T-cell (primary cell): ENCODE measurements around the gene PTH2. TPM values are rescaled to one million over a fixed set of nuclear protein-coding genes. Genes with fewer than 3 reads are reported as not detected.
"Not testable (repeated sequence)": the region's sequence is repeated elsewhere in the genome, so short reads cannot be mapped to it uniquely, and the experiment has no call there.

Experiments used
- ATAC-seq, 4 experiments: fragments of 200-7000 bp in 3 of 4; fragments of 150-1000 bp in 1 of 4; cut with Tn5 transposase; replicated peaks in 1 of 4; 1 replicate in 3 of 4; 2 replicates in 1 of 4; pipeline ENCODE4 v1.10.0; 2021; ENCODE audit warnings: moderate library complexity in 3 of 4, mild to moderate bottlenecking in 2 of 4, moderate number of reproducible peaks in 1 of 4
- CTCF ChIA-PET, 2 donors: fragments of 300-600 bp; sonication (Branson Sonifier 250); formaldehyde crosslinking; loops; one replicate each; lab custom pipeline; 2022; ENCODE audit warnings: antibody characterized with exemption in 2 of 2; lab: Charles Lee
- POLR2A ChIA-PET, 2 donors: fragments of 300-600 bp; sonication (Branson Sonifier 250); formaldehyde crosslinking; loops; one replicate each; lab custom pipeline; 2022; ENCODE audit warnings: antibody characterized with exemption in 2 of 2; lab: Charles Lee
- DNase-seq, 35 experiments: peaks; one replicate each; pipeline versions ENCODE4 v3.0.0 to v3.0.0-alpha.2; 2013 to 2023
- H3K27ac ChIP-seq: one replicate; pipeline ENCODE4 v1.5.1; 2013; ENCODE audit warnings: low read length
- H3K27me3 ChIP-seq, 2 experiments: replicated peaks in 1 of 2; 1 replicate in 1 of 2; 2 replicates in 1 of 2; pipeline versions ENCODE4 v1.6.1 to v1.7.0; 2013; ENCODE audit warnings: low read length in 1 of 2, mixed read lengths in 1 of 2; ENCODE audit not compliant: control insufficient read depth in 2 of 2, insufficient read depth in 2 of 2; ENCODE audit errors: extremely low read depth in 1 of 2
- H3K36me3 ChIP-seq, 2 donors: 1 replicate in 1 of 2; 2 replicates in 1 of 2; pipeline versions ENCODE4 v1.6.1 to v1.7.0; 2013; ENCODE audit warnings: low read length in 1 of 2; ENCODE audit not compliant: control insufficient read depth in 2 of 2, insufficient read depth in 1 of 2; ENCODE audit errors: extremely low read depth in 1 of 2
- H3K4me1 ChIP-seq, 2 experiments: 1 replicate in 1 of 2; 2 replicates in 1 of 2; pipeline versions ENCODE4 v1.6.1 to v1.7.0; 2013; ENCODE audit warnings: low read length in 2 of 2, mixed read lengths in 1 of 2; ENCODE audit not compliant: insufficient read depth in 2 of 2, control insufficient read depth in 1 of 2; ENCODE audit errors: extremely low read depth in 1 of 2
- H3K4me3 ChIP-seq, 2 donors: 1 replicate in 1 of 2; 2 replicates in 1 of 2; pipeline versions ENCODE4 v1.5.1 to v1.7.0; 2013; ENCODE audit warnings: mild to moderate bottlenecking in 2 of 2, low read length in 1 of 2, moderate library complexity in 1 of 2; ENCODE audit not compliant: control insufficient read depth in 1 of 2; ENCODE audit errors: extremely low read depth in 1 of 2
- H3K9me3 ChIP-seq: 2 replicates; pipeline ENCODE4 v1.7.0; 2013
- H3K27ac Mint-ChIP-seq, 2 donors: one replicate each; pipeline ENCODE4 v1.8.0; 2020 to 2021; ENCODE audit warnings: mild to moderate bottlenecking in 2 of 2, mixed read lengths in 2 of 2
- H3K27me3 Mint-ChIP-seq, 2 donors: one replicate each; pipeline ENCODE4 v1.8.0; 2021 to 2022; ENCODE audit warnings: mixed read lengths in 2 of 2
- H3K36me3 Mint-ChIP-seq: one replicate; pipeline ENCODE4 v1.8.0; 2021; ENCODE audit warnings: mixed read lengths
- H3K4me1 Mint-ChIP-seq, 3 donors: one replicate each; pipeline ENCODE4 v1.8.0; 2020 to 2022; ENCODE audit warnings: mixed read lengths in 3 of 3, mild to moderate bottlenecking in 1 of 3
- H3K4me3 Mint-ChIP-seq, 3 donors: one replicate each; pipeline ENCODE4 v1.8.0; 2020 to 2022; ENCODE audit warnings: mild to moderate bottlenecking in 3 of 3, mixed read lengths in 3 of 3, moderate library complexity in 3 of 3
- H3K9me3 Mint-ChIP-seq, 3 donors: one replicate each; pipeline ENCODE4 v1.8.0; 2020 to 2022; ENCODE audit warnings: mixed read lengths in 3 of 3
- WGBS: methylation state at CpG from one replicate; pipeline ENCODE4 v1.1.5; 2013; ENCODE audit warnings: missing lambda C conversion rate; ENCODE audit not compliant: insufficient coverage; 5-methylcytosine and 5-hydroxymethylcytosine counted together
- total RNA-seq, 35 experiments: library from RNA in 6 of 35; stranded (reverse) in 6 of 35; fragments of 120-200 nt in 1 of 35; gene quantifications; one replicate each; pipeline versions ENCODE4 v1.2.1 to v1.2.4 and lab custom pipeline; 2013 to 2026

PTH2 gene
- total RNA-seq, 5 donors from 2014 or later (not counting 1 experiment from before 2014, with no cell fraction given), result not detected

- Histone ChIP-seq H3K27me3 (peaks cover 0 to 25% of the 10 kb centered on the region in 2 experiments), H3K36me3 (no peaks in the 10 kb centered on the region), H3K27ac (no peak overlapping the region), H3K4me3 (no peak overlapping the region), H3K9me3 (peaks cover 2% of the 10 kb centered on the region), H3K4me1 (no peaks in the 10 kb centered on the region)
- Mint-ChIP-seq H3K27me3 (peaks cover 3 to 9% of the 10 kb centered on the region in 2 donors), H3K4me1 (no peaks in the 10 kb centered on the region), H3K4me3 (no peak overlapping the region), H3K27ac (no peak overlapping the region), H3K9me3 (peaks cover 0 to 8% (median 3%) of the 10 kb centered on the region in 3 donors), H3K36me3 (no peaks in the 10 kb centered on the region)
- 83% methylated on average over 1 of the region's 3 CpGs for WGBS
- ATAC-seq, result no peak
- DNase-seq, result no peak
- ChIA-PET POLR2A (no interaction called here), CTCF (no interaction called here)
Measured at GRCh38 chr19:49380391-49380790, 42.9 kb downstream of the PTH2 start.

- H3K27me3 Mint-ChIP-seq, result peaks cover 3 to 9% of the 10 kb centered on the region in 2 donors
- no peak overlapping the region for H3K27ac Mint-ChIP-seq
- Histone ChIP-seq H3K4me3 (no peak overlapping the region), H3K36me3 (no peaks in the 10 kb centered on the region), H3K4me1 (no peaks in the 10 kb centered on the region), H3K27me3 (peaks cover 0 to 34% of the 10 kb centered on the region in 2 experiments), H3K9me3 (peaks cover 2% of the 10 kb centered on the region), H3K27ac (no peak overlapping the region)
- DNase-seq, result no peak
- ChIA-PET POLR2A (no interaction called here), CTCF (no interaction called here)
- no peak overlapping the region for H3K4me3 Mint-ChIP-seq
- no peak for ATAC-seq
- H3K4me1 Mint-ChIP-seq, result no peaks in the 10 kb centered on the region
- peaks cover 0 to 8% (median 3%) of the 10 kb centered on the region in 3 donors for H3K9me3 Mint-ChIP-seq
- H3K36me3 Mint-ChIP-seq, result no peaks in the 10 kb centered on the region
- WGBS, result no CpG with 5 or more reads among the region's 3 CpGs
Measured at GRCh38 chr19:49378512-49378911, 44.7 kb downstream of the PTH2 start.

- no peaks in the 10 kb centered on the region for H3K4me1 Mint-ChIP-seq
- H3K27me3 Mint-ChIP-seq, result peaks cover 3 to 9% of the 10 kb centered on the region in 2 donors
- no peaks in the 10 kb centered on the region for H3K4me1 ChIP-seq
- no peaks in the 10 kb centered on the region for H3K36me3 Mint-ChIP-seq
- H3K27me3 ChIP-seq, result peaks cover 0 to 30% of the 10 kb centered on the region in 2 experiments
- H3K27ac ChIP-seq, result no peak overlapping the region
- ATAC-seq, result no peak
- H3K4me3 Mint-ChIP-seq, result no peak overlapping the region
- no peak for DNase-seq
- H3K36me3 ChIP-seq, result no peaks in the 10 kb centered on the region
- WGBS, result 93% methylated on average over 12 of the region's 16 CpGs
- no peak overlapping the region for H3K27ac Mint-ChIP-seq
- H3K4me3 ChIP-seq, result no peak overlapping the region
- H3K9me3 ChIP-seq, result no peaks in the 10 kb centered on the region
- ChIA-PET POLR2A (interaction anchor here in 1 of 2 donors (0.5 to 0.6 kb wide), 3 partner anchors 26 to 1015 kb away, joined by 3 to 5 read pairs (median 3); no protein-coding TSS in a partner anchor), CTCF (no interaction called here)
- no peaks in the 10 kb centered on the region for H3K9me3 Mint-ChIP-seq
Measured at GRCh38 chr19:49374665-49375434, 48.4 kb downstream of the PTH2 start.

GRCh38 chr19:49373174-49373573 is 50.1 kb downstream of the PTH2 start:
- WGBS, result 75% methylated on average over 2 of the region's 3 CpGs
- H3K9me3 Mint-ChIP-seq, H3K4me3 Mint-ChIP-seq, DNase-seq, POLR2A ChIA-PET, ATAC-seq, H3K27ac Mint-ChIP-seq, H3K27ac ChIP-seq, H3K4me3 ChIP-seq, H3K27me3 Mint-ChIP-seq, H3K4me1 Mint-ChIP-seq, H3K36me3 Mint-ChIP-seq, H3K36me3 ChIP-seq, H3K9me3 ChIP-seq, H3K4me1 ChIP-seq: not testable (repeated sequence)
- peaks cover 0 to 34% of the 10 kb centered on the region in 2 experiments for H3K27me3 ChIP-seq
- CTCF ChIA-PET, result interaction anchor here in 1 of 2 donors (0.6 to 1.0 kb wide), 3 partner anchors 97 to 420 kb away, joined by 3 to 5 read pairs (median 4); no protein-coding TSS in a partner anchor

Other genes with a start within 250 kb of the PTH2 start
- gene SLC6A16, start 98.2 kb downstream of the PTH2 start, total RNA-seq, result 1 to 10 TPM; 5.4 to 8.1 (median 6.4) TPM
- 100 to 1,000 TPM; 365 to 435 (median 369) TPM for gene CD37, start 88.0 kb downstream of the PTH2 start, total RNA-seq
- under 1 TPM in 3 of 5 donors, not detected in 2; 0.20 to 0.43 (median 0.28) TPM for gene TEAD2, start 61.0 kb downstream of the PTH2 start, total RNA-seq
- not detected for gene DKKL1, start 59.6 kb downstream of the PTH2 start, total RNA-seq
- gene KASH5, start 35.2 kb downstream of the PTH2 start, total RNA-seq, result under 1 TPM in 2 of 5 donors, not detected in 3; 0.25 to 0.26 TPM
- gene GFY, start 1.9 kb upstream of the PTH2 start, total RNA-seq, result under 1 TPM in 1 of 5 donors, not detected in 4; 0.16 TPM
- gene SLC17A7, start 18.1 kb upstream of the PTH2 start, total RNA-seq, result under 1 TPM in 2 of 5 donors, not detected in 3; 0.09 to 0.20 TPM
- gene PIH1D1, start 28.4 kb upstream of the PTH2 start, total RNA-seq, result 100 to 1,000 TPM; 122 to 196 (median 163) TPM
- 10 to 100 TPM; 32.8 to 57.2 (median 46.3) TPM for gene ALDH16A1, start 29.8 kb upstream of the PTH2 start, total RNA-seq
- 100 to 1,000 TPM; 238 to 356 (median 260) TPM for gene FLT3LG, start 50.8 kb upstream of the PTH2 start, total RNA-seq
- 1,000 to 10,000 TPM; 5,307 to 6,396 (median 5,878) TPM for gene RPL13A, start 64.2 kb upstream of the PTH2 start, total RNA-seq
- 1,000 to 10,000 TPM; 2,401 to 3,215 (median 2,914) TPM for gene RPS11, start 73.0 kb upstream of the PTH2 start, total RNA-seq
- 10 to 100 TPM; 20.3 to 41.5 (median 26.4) TPM for gene FCGRT, start 89.2 kb upstream of the PTH2 start, total RNA-seq
- 1 to 10 TPM; 1.2 to 5.7 (median 1.3) TPM for gene RCN3, start 104.6 kb upstream of the PTH2 start, total RNA-seq
- 100 to 1,000 TPM; 152 to 297 (median 176) TPM for gene NOSIP, start 157.1 kb upstream of the PTH2 start, total RNA-seq
- 1 to 10 TPM in 3 of 5 donors, under 1 TPM in 2; 0.37 to 1.7 (median 1.2) TPM for gene PRRG2, start 157.9 kb upstream of the PTH2 start, total RNA-seq
- 10 to 100 TPM; 50.8 to 81.7 (median 78.8) TPM for gene PRR12, start 167.7 kb upstream of the PTH2 start, total RNA-seq
- gene RRAS, start 216.7 kb upstream of the PTH2 start, total RNA-seq, result 10 to 100 TPM in 3 of 5 donors, 1 to 10 TPM in 2; 8.5 to 15.4 (median 13.0) TPM
- 10 to 100 TPM; 40.0 to 81.9 (median 75.4) TPM for gene SCAF1, start 218.8 kb upstream of the PTH2 start, total RNA-seq
- 100 to 1,000 TPM; 191 to 376 (median 350) TPM for gene IRF3, start 242.4 kb upstream of the PTH2 start, total RNA-seq
- 10 to 100 TPM; 15.6 to 26.6 (median 24.1) TPM for gene BCL2L12, start 242.5 kb upstream of the PTH2 start, total RNA-seq